GM19463 (cell line): ENCODE measurements around the gene FSTL4.

Experiments
- ATAC-seq: cut with Tn5 transposase; IDR thresholded peaks from one replicate; pipeline ENCODE4 v1.9.1; 2021; ENCODE audit warnings: mild to moderate bottlenecking, moderate library complexity; ENCODE audit not compliant: unreplicated experiment

The FSTL4 gene

DNA sequence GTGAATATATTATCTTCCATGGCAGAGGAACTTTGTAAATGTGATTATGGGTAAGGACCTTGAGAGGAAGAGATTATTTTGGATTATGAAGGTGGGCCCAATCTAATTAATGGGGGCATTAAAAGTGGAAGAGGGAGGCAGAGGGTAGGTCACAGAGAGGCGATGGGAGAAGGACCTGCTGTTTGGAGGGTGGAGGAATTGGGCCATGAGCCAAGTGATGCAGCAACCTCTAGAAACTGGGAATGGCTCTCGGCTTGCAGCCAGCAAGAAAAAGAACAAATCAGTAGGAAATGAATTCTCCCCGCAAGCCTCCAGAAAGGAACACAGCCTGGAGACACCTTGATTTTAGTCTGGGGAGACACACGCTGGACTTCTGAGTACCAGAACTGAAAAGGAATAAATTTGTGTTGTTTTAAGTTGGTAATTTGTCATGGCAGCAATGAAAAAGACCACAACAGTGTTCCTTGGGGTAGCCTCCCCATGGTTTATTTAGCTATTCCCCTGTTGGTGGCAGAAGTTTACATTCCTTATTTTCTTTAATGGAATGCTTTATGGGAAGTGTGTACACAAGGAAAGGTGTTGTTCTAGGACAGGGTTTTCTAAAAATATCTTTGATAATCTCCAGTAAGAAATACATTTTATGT lies 456.9 kb downstream of the FSTL4 start:
- ATAC-seq, result no peak

DNA sequence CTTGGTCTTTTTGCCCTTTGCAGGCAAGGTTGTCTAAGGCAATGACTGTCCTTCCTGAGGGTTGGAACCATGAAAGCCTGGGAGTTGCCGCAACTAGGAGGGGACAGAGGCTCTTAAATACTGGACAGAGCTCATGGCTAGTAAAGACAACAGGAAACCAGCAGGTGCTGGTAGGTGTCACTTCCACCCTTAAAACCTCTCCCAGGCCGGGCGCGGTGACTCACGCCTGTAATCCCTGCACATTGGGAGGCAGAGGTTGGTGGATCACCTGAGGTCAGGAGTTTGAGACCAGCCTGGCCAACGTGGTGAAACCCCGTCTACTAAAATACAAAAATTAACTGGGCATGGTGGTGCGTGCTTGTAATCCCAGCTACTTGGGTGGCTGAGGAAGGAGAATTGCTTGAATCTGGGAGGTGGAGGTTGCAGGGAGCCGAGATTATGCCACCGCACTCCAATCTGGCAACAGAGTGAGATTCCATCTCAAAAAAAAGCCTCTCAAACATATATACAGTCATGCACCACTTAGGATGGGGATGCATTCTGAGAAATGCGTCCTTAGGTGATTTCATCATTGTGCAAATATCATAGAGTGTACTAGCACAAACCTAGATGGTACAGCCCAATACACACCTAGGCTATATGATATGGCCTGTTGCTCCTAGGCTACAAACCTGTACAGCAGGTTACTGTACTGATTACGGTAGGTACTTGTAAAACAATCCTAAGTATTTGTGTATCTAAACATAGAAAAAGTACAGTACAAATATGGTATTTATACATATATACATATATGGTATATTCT lies 457.9 kb downstream of the FSTL4 start:
- no peak for ATAC-seq

DNA sequence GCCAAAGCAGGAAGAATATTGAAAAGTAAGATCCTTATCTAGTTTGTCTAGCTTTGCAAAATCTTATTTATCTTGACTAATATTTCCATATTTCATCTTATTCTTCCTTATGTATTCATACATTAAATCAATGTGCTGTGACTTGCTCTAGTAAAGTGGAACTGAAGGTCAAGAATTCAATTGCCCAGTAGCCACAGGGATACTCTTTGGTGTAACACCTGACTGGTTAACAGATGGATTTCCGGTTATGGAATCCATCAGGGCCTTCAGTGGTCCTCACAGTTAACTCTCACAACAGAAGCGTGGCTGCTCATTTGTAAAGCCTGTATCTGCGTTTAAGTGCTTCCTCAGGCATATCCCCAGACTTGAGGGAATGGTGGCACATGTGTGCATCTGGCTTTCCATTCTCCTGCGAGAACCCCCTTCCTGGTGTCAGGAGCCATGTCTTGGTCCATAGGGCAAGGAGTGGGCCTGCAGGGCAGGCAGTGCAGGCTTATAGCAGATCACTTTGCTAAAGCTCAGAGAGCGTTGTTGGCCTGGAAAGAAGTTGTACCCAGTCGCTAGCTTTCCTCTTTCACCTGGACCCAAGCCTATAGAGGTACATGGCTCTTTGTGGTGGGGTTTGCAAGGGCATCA lies 461.3 kb downstream of the FSTL4 start:
- ATAC-seq, result no peak

DNA sequence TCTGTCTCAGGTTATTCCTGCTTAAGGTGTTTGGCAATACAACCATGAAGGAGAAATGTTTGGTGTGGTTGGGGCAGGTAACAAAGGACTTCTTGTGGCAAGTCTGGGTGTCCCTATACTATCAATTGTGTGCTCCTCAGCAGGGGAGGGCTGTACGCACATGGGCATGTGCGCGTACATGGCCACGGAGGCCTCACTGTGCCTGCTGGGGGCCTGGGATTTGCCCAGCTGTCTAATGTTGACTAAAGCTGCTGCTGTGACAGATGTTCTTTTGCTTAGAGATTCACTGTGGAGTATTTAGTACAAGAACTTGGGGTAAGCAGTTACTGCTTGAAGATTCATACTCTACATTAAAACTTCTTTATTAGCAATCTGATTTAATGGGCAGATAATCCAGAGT lies 463.0 kb downstream of the FSTL4 start:
- ATAC-seq, result no peak

DNA sequence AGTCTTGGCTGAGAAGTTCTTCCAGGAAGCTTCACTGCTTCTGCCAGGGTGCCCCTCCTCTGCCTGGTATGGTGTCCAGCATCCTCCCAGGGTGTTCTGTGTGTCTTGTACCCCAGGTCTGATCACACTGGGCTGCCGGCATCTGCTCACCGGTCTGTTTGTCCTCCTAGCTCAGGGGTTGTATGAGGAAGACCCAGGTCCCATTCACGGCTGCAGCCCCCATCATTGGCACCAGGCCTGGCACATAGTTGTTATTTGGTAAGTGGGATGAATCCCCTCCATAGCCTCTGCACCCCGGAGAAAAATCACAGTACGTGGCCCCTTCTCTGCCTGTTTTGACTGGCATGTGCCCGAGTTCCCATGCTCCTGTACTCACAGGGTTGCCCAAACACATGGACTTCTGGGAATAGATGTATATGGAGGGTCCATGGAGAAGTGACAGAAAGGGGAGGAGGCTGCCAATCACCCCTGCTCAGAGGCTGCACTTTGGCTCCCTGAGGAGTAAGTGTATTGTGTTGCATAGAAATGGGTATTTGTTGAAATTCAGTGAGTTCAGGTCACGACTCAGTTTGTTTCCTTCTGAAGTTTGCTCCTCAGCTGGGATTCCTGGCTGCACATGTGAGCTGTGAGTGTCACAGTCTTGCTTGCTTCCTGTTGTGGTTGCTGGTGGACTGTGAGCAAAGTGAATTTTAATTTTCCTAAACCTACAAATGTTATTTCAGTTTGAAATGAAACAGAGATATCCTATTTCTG lies 464.4 kb downstream of the FSTL4 start:
- no peak for ATAC-seq

DNA sequence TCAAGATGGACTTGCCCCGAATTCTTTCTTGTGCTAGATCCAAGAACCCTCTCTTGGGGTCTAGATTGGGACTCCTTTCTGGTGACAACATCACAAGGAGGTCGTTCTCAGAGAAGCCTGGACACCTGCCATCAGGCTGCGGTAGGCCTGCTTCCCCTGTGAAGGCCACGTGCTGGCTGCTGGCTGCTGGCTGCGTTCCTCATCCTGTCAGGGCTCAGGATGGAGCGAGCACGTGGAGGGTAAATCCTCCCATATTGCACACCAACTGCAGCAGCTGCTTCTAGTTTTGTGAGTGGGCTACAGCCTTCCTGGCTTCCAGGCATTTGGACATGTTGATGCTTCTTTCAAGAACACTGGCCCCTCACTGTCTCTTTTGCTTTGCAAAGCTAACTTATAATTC lies 464.9 kb downstream of the FSTL4 start:
- ATAC-seq, result no peak
